ENCODE measurements around the gene SCN2A. TPM values are rescaled to one million over a fixed set of nuclear protein-coding genes. Genes with fewer than 3 reads are reported as not detected.

Gene SCN2A
- total RNA-seq, 2 donors from 2014 or later = 0.99 to 1.8 TPM

DNA sequence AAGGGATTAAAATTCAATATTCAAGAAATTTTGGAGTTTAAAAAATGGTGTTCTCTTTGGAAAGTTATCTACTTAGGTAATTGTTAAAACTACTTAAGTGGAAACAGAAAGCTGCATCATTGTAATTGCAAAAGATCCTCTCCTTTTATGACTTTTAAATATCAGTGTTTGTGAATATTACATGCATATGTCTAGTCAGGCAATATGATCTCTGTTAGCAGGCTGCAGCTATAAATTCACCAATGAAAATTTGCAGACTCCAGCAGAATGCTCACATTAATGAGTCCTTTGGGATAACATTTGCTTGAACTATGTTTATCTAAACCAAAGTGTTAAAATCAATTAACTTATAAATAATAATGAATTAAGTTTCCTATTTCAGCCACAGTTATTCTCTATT lies 171.1 kb downstream of the SCN2A start:
- no peak overlapping the region for H3K27ac ChIP-seq
- ATAC-seq = no peak
- intact Hi-C loops (cut with DNase I) = no loop called here
- DNase-seq = no peak
- H3K9me3 ChIP-seq = no peaks in the 10 kb centered on the region
- no peaks in the 10 kb centered on the region for H3K27me3 ChIP-seq
- no peaks in the 10 kb centered on the region for H3K36me3 ChIP-seq (replicated peaks in 1 of 2; ENCODE audit: insufficient read depth in 1 of 2, low read depth in 2 of 2)
- H3K4me3 ChIP-seq = no peak overlapping the region
- TF ChIP-seq POLR2A (IDR thresholded peaks at IDR 0.05) = no peak
- no peaks in the 10 kb centered on the region for H3K4me1 ChIP-seq

DNA sequence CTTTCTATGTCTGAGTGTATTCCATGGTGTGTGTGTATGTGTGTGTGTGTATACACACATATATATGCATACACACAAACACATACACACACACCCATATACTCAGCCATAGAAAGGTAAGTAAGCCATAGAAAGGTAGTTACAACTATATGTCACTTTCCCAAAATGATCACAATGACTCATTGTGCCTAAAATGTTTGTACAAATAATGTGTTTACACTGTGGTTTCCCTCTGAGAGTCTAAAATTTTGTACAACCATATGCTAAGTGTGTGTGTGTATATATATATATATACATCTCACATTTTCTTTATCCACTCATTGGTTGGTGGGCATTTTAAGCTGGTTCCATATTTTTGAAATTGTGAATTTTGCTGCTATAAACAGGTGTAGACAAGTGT lies 175.0 kb downstream of the SCN2A start:
- TF ChIP-seq CTCF (IDR thresholded peaks at IDR 0.05) (no peak), POLR2A (IDR thresholded peaks at IDR 0.05) (no peak)
- DNase-seq (no peak), ATAC-seq (no peak)
- no peaks in the 10 kb centered on the region for H3K27me3 ChIP-seq
- no peaks in the 10 kb centered on the region for H3K9me3 ChIP-seq
- no peak overlapping the region for H3K4me3 ChIP-seq
- intact Hi-C loops (cut with DNase I) = no loop called here
- H3K4me1 ChIP-seq = no peaks in the 10 kb centered on the region
- H3K27ac ChIP-seq = no peak overlapping the region
- no peaks in the 10 kb centered on the region for H3K36me3 ChIP-seq (replicated peaks in 1 of 2; ENCODE audit: insufficient read depth in 1 of 2, low read depth in 2 of 2)

DNA sequence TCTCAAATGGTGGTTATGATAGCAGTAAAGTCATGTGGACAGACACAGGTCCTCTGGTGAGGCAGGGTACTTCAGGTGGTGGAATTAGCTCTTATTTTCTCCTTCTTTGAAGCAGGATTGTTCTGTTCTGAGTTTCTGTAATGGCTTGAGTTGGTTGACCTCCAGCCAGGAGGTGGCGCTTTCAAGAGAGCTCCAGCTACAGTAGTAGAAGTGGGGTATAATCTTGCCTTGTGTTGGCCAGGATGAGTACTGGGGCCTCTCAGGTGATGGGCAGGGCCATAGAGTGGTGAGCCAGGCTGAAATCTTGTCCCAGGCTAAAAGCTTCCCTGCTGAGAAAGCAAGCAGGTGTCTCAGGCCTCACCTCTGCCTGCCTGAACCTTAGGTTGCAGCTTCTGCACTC lies 177.8 kb downstream of the SCN2A start:
- intact Hi-C loops (cut with DNase I) = no loop called here
- no peak for TF ChIP-seq CTCF (IDR thresholded peaks at IDR 0.05)
- no peak for TF ChIP-seq POLR2A (IDR thresholded peaks at IDR 0.05)
- Histone ChIP-seq H3K4me3 (no peak overlapping the region), H3K36me3 (replicated peaks in 1 of 2; ENCODE audit: insufficient read depth in 1 of 2, low read depth in 2 of 2) (no peaks in the 10 kb centered on the region), H3K27me3 (no peaks in the 10 kb centered on the region), H3K9me3 (no peaks in the 10 kb centered on the region), H3K4me1 (no peaks in the 10 kb centered on the region), H3K27ac (no peak overlapping the region)
- ATAC-seq (no peak), DNase-seq (no peak)
- 83 to 100% methylated on average over 1 of the region's 1 CpG for WGBS, 2 donors

- Histone ChIP-seq H3K27ac (no peak overlapping the region), H3K4me1 (no peaks in the 10 kb centered on the region), H3K27me3 (no peaks in the 10 kb centered on the region), H3K4me3 (no peak overlapping the region), H3K9me3 (no peaks in the 10 kb centered on the region), H3K36me3 (replicated peaks in 1 of 2; ENCODE audit: insufficient read depth in 1 of 2, low read depth in 2 of 2) (no peaks in the 10 kb centered on the region)
- DNase-seq (no peak), ATAC-seq (no peak)
- intact Hi-C loops (cut with DNase I) = no loop called here
- TF ChIP-seq POLR2A (IDR thresholded peaks at IDR 0.05) = no peak
These were observed 181.0 kb downstream of the SCN2A start for GRCh38 chr2:165420231-165420630.

DNA sequence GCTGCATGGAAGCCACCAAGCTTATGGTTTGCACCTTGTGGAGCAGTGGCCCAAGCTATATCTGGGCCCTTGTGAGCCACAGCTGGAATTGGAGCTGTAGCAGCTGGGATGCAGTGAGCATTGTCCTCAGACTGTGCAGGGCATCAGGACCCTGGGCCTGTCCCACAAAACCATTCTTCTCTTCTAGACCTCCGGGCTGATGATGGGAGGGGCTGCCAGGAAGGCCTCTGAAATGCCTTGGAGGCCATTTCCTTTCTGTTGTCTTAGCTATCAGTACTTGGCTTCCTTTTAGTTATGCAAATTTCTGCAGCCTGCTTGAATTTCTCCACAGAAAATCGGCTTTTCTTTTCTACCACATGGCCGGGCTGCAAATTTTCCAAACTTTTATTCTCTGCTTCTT lies 183.9 kb downstream of the SCN2A start:
- TF ChIP-seq POLR2A (IDR thresholded peaks at IDR 0.05) = no peak
- H3K4me1 ChIP-seq = no peaks in the 10 kb centered on the region
- no peaks in the 10 kb centered on the region for H3K9me3 ChIP-seq
- WGBS, 2 donors = 68 to 80% methylated on average over 3 of the region's 3 CpGs
- H3K4me3 ChIP-seq = no peak overlapping the region
- intact Hi-C loops (cut with DNase I) = no loop called here
- DNase-seq (no peak), ATAC-seq (no peak)
- no peaks in the 10 kb centered on the region for H3K36me3 ChIP-seq (replicated peaks in 1 of 2; ENCODE audit: insufficient read depth in 1 of 2, low read depth in 2 of 2)
- H3K27me3 ChIP-seq = no peaks in the 10 kb centered on the region
- no peak overlapping the region for H3K27ac ChIP-seq

- WGBS, 2 donors = 63 to 74% methylated on average over 2 of the region's 2 CpGs
- no peak overlapping the region for H3K4me3 ChIP-seq
- no peaks in the 10 kb centered on the region for H3K9me3 ChIP-seq
- H3K4me1 ChIP-seq = no peaks in the 10 kb centered on the region
- no peak overlapping the region for H3K27ac ChIP-seq
- no peak for ATAC-seq
- no peaks in the 10 kb centered on the region for H3K36me3 ChIP-seq (replicated peaks in 1 of 2; ENCODE audit: insufficient read depth in 1 of 2, low read depth in 2 of 2)
- no peaks in the 10 kb centered on the region for H3K27me3 ChIP-seq
- TF ChIP-seq POLR2A (IDR thresholded peaks at IDR 0.05) (no peak), CTCF (IDR thresholded peaks at IDR 0.05) (no peak)
- no peak for DNase-seq
- intact Hi-C loops (cut with DNase I) = no loop called here
These were observed 186.3 kb downstream of the SCN2A start for GRCh38 chr2:165425556-165425955.

Data from body of pancreas (tissue), 4 donors.